Mesodermal cell (in vitro differentiated cells): ENCODE results near the gene DISP3.
A peak's percentile ranks its signal among the peaks of the same experiment; 100 is the strongest.

Experiments used
- H3K27ac ChIP-seq: 2 replicates; pipeline ENCODE4 v1.7.0; 2013; ENCODE audit warnings: mild to moderate bottlenecking, low read depth, low read length, moderate library complexity; ENCODE audit not compliant: severe bottlenecking
- H3K36me3 ChIP-seq: 2 replicates; pipeline ENCODE4 v1.7.1; 2013; ENCODE audit warnings: mild to moderate bottlenecking, low read length, moderate library complexity; ENCODE audit not compliant: control insufficient read depth, insufficient read depth
- H3K4me1 ChIP-seq: one replicate; pipeline ENCODE4 v1.7.1; 2013; ENCODE audit warnings: mild to moderate bottlenecking, low read length; ENCODE audit not compliant: insufficient read depth, control insufficient read depth, poor library complexity, severe bottlenecking
- H3K4me3 ChIP-seq: 2 replicates; pipeline ENCODE4 v1.7.0; 2013; ENCODE audit warnings: low read length, control low read depth, mild to moderate bottlenecking; ENCODE audit not compliant: insufficient read depth, poor library complexity, severe bottlenecking; ENCODE audit errors: extremely low read depth
- H3K9me3 ChIP-seq: 2 replicates; pipeline ENCODE4 v1.7.1; 2013; ENCODE audit warnings: mild to moderate bottlenecking, low read length, moderate library complexity; ENCODE audit not compliant: control insufficient read depth
- WGBS, 2 experiments: methylation state at CpG; one replicate each; pipeline ENCODE4 v1.1.5; 2013; ENCODE audit warnings: missing lambda C conversion rate in 2 of 2; ENCODE audit not compliant: insufficient coverage in 2 of 2; 5-methylcytosine and 5-hydroxymethylcytosine counted together

DISP3 gene

GRCh38 chr1:11474826-11475225 is 4.1 kb upstream of the DISP3 start:
- H3K9me3 ChIP-seq = no peaks in the 10 kb centered on the region
- H3K36me3 ChIP-seq = no peaks in the 10 kb centered on the region
- H3K27ac ChIP-seq = no peak overlapping the region
- 61 to 64% methylated on average over 3 to 4 of the region's 5 CpGs for WGBS, 2 experiments
- no peaks in the 10 kb centered on the region for H3K4me1 ChIP-seq
- no peak overlapping the region for H3K4me3 ChIP-seq

- Histone ChIP-seq H3K27ac (no peak overlapping the region), H3K4me1 (peaks cover 4% of the 10 kb centered on the region), H3K36me3 (no peaks in the 10 kb centered on the region), H3K9me3 (no peaks in the 10 kb centered on the region), H3K4me3 (no peak overlapping the region)
- WGBS, 2 experiments = no CpG with 5 or more reads among the region's 4 CpGs
Measured at GRCh38 chr1:11475748-11476147, 3.2 kb upstream of the DISP3 start.

- H3K9me3 ChIP-seq = no peaks in the 10 kb centered on the region
- WGBS, 2 experiments = 0 to 1% methylated on average over 40 to 46 of the region's 52 CpGs
- peak overlapping the region; percentile 99 for H3K27ac ChIP-seq
- no peaks in the 10 kb centered on the region for H3K36me3 ChIP-seq
- peaks cover 4% of the 10 kb centered on the region for H3K4me1 ChIP-seq
- peak overlapping the region; percentile 58 for H3K4me3 ChIP-seq
Measured at GRCh38 chr1:11479375-11479979, 522 bp downstream of the DISP3 start.

GRCh38 chr1:11481019-11481418 is 2.1 kb downstream of the DISP3 start:
- Histone ChIP-seq H3K4me3 (no peak overlapping the region), H3K36me3 (no peaks in the 10 kb centered on the region), H3K9me3 (no peaks in the 10 kb centered on the region), H3K4me1 (peaks cover 4% of the 10 kb centered on the region), H3K27ac (no peak overlapping the region)
- WGBS, 2 experiments = 44 to 50% methylated on average over 2 to 4 of the region's 4 CpGs

GRCh38 chr1:11482198-11482597 is 3.2 kb downstream of the DISP3 start:
- Histone ChIP-seq H3K36me3 (no peaks in the 10 kb centered on the region), H3K27ac (no peak overlapping the region), H3K9me3 (no peaks in the 10 kb centered on the region), H3K4me1 (peaks cover 4% of the 10 kb centered on the region), H3K4me3 (no peak overlapping the region)

- peaks cover 4% of the 10 kb centered on the region for H3K4me1 ChIP-seq
- no peak overlapping the region for H3K4me3 ChIP-seq
- 93 to 94% methylated on average over 11 to 13 of the region's 18 CpGs for WGBS, 2 experiments
Measured at GRCh38 chr1:11482701-11483479, 3.9 kb downstream of the DISP3 start.

GRCh38 chr1:11483581-11484320 is 4.8 kb downstream of the DISP3 start:
- H3K9me3 ChIP-seq = no peaks in the 10 kb centered on the region
- H3K4me1 ChIP-seq = peaks cover 4% of the 10 kb centered on the region
- H3K36me3 ChIP-seq = no peaks in the 10 kb centered on the region
- WGBS, 2 experiments = 88 to 93% methylated on average over 7 of the region's 10 CpGs
- no peak overlapping the region for H3K4me3 ChIP-seq
- no peak overlapping the region for H3K27ac ChIP-seq

More at GRCh38 chr1:11482701-11483479, 3.9 kb downstream of the DISP3 start:
- Histone ChIP-seq H3K27ac (no peak overlapping the region), H3K9me3 (no peaks in the 10 kb centered on the region), H3K36me3 (no peaks in the 10 kb centered on the region)

- no peaks in the 10 kb centered on the region for H3K9me3 ChIP-seq
- H3K36me3 ChIP-seq = no peaks in the 10 kb centered on the region
- H3K4me3 ChIP-seq = no peak overlapping the region
- peaks cover 4% of the 10 kb centered on the region for H3K4me1 ChIP-seq
- no peak overlapping the region for H3K27ac ChIP-seq
- 54 to 83% methylated on average over 2 to 3 of the region's 7 CpGs for WGBS, 2 experiments
Measured at GRCh38 chr1:11484321-11484655, 5.3 kb downstream of the DISP3 start.

GRCh38 chr1:11485191-11485590 is 6.2 kb downstream of the DISP3 start:
- 58 to 78% methylated on average over 5 to 6 of the region's 6 CpGs for WGBS, 2 experiments
- no peak overlapping the region for H3K27ac ChIP-seq
- peaks cover 3% of the 10 kb centered on the region for H3K4me1 ChIP-seq
- no peaks in the 10 kb centered on the region for H3K36me3 ChIP-seq
- H3K4me3 ChIP-seq = no peak overlapping the region
- no peaks in the 10 kb centered on the region for H3K9me3 ChIP-seq

DNA sequence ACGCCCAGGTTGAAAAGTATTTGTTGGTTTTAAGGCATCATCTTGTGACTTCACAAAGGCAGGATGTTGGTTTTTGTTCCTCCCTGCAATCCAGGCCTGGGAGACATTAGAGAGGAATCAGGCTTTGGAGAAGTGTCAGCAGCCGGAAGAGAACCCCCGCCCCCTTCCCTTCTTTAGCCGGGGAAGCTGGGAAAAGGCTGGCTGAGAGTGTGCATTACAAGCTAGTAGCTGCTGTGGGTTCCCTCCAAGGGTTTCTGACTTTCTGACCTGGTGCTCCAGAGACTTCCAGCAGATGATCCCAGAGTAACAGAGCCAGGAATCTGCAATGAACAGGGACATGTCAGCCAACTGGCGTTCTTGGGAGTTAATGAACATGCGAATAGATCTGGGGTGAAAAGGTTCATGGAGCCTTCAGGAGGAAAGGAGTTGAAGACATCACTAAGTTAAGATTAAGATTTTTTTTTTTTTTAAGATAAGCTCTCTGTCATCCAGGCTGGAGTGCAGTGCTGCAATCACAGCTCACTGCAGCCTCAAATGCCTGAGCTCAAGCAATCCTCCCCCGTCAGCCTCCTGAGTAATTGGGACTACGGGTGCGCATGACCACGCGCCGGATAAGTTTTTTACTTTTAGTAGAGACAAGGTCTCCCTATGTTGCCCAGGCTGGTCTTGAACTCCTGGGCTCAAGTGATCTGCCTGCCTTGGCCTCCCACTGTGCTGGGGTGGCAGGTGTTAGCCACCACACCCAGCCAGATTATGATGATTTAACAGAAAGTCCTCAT is 7.5 kb downstream of the DISP3 start:
- WGBS, 2 experiments = 82 to 86% methylated on average over 10 of the region's 12 CpGs
- H3K27ac ChIP-seq = no peak overlapping the region

More for the DNA sequence above, 7.5 kb downstream of the DISP3 start:
- no peaks in the 10 kb centered on the region for H3K4me1 ChIP-seq
- H3K4me3 ChIP-seq = no peak overlapping the region
- no peaks in the 10 kb centered on the region for H3K9me3 ChIP-seq
- H3K36me3 ChIP-seq = no peaks in the 10 kb centered on the region
